Neutrophil (primary cell): ENCODE measurements around the gene RPL39L.
A peak's percentile ranks its signal among the peaks of the same experiment; 100 is the strongest.

Source experiments
- H3K27ac ChIP-seq: fragments of 200-600 bp; sonication (generic); 2 replicates; pipeline ENCODE4 v1.5.1; 2016; ENCODE audit warnings: mild to moderate bottlenecking, moderate library complexity
- H3K27me3 ChIP-seq: fragments of 200-600 bp; sonication (generic); 2 replicates; pipeline ENCODE4 v1.6.0; 2016; ENCODE audit warnings: mild to moderate bottlenecking
- H3K36me3 ChIP-seq: fragments of 200-600 bp; sonication (generic); 2 replicates; pipeline ENCODE4 v1.5.1; 2017
- H3K4me1 ChIP-seq, 2 experiments: fragments of 200-600 bp in 1 of 2; sonication (generic) in 1 of 2; 1 replicate in 1 of 2; 2 replicates in 1 of 2; pipeline versions ENCODE4 v1.5.1 to v1.6.1; 2013 to 2016; ENCODE audit warnings: low read depth in 1 of 2, low read length in 1 of 2, mild to moderate bottlenecking in 1 of 2, moderate library complexity in 1 of 2; ENCODE audit not compliant: control insufficient read depth in 1 of 2, insufficient read depth in 1 of 2
- H3K4me3 ChIP-seq, 2 experiments: fragments of 200-600 bp in 1 of 2; sonication (generic) in 1 of 2; 1 replicate in 1 of 2; 2 replicates in 1 of 2; pipeline ENCODE4 v1.5.1; 2013 to 2016; ENCODE audit warnings: low read depth in 1 of 2, low read length in 1 of 2, mild to moderate bottlenecking in 1 of 2, moderate library complexity in 1 of 2
- H3K9me3 ChIP-seq: fragments of 200-600 bp; sonication (generic); 2 replicates; pipeline ENCODE4 v1.5.1; 2016
- TF ChIP-seq, protein P1 (sequence below): fragments of 200-600 bp; sonication (generic); IDR thresholded peaks from 2 replicates; pipeline ENCODE4 v1.5.1; 2016; ENCODE audit warnings: antibody characterized with exemption

Gene RPL39L

DNA sequence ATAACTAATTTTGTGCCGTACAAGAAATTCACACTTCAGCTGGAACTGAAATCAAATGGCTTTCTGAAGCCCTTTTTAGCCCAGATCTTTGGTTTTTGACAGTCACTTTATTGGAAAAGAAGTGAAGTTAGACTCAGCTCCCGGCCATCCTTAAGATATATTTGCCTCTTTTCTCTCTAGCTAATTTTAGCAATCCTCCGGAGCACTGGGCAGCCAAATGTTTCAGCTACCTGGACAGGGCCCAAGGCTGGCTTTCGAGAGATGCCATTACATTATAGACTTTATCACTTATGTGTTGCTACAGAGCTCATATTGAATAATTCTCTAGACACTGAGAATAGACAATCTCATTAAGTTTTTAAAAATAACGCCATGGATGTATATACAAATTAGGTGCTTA, 28.5 kb upstream of the RPL39L start:
- H3K27ac ChIP-seq, result no peak overlapping the region
- no peak overlapping the region for H3K4me3 ChIP-seq
- H3K27me3 ChIP-seq, result peaks cover 10% of the 10 kb centered on the region
- no peaks in the 10 kb centered on the region for H3K36me3 ChIP-seq
- H3K9me3 ChIP-seq, result no peaks in the 10 kb centered on the region
- TF ChIP-seq, protein P1, sequence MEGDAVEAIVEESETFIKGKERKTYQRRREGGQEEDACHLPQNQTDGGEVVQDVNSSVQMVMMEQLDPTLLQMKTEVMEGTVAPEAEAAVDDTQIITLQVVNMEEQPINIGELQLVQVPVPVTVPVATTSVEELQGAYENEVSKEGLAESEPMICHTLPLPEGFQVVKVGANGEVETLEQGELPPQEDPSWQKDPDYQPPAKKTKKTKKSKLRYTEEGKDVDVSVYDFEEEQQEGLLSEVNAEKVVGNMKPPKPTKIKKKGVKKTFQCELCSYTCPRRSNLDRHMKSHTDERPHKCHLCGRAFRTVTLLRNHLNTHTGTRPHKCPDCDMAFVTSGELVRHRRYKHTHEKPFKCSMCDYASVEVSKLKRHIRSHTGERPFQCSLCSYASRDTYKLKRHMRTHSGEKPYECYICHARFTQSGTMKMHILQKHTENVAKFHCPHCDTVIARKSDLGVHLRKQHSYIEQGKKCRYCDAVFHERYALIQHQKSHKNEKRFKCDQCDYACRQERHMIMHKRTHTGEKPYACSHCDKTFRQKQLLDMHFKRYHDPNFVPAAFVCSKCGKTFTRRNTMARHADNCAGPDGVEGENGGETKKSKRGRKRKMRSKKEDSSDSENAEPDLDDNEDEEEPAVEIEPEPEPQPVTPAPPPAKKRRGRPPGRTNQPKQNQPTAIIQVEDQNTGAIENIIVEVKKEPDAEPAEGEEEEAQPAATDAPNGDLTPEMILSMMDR, result no peak
- H3K4me1 ChIP-seq, result no peaks in the 10 kb centered on the region

DNA sequence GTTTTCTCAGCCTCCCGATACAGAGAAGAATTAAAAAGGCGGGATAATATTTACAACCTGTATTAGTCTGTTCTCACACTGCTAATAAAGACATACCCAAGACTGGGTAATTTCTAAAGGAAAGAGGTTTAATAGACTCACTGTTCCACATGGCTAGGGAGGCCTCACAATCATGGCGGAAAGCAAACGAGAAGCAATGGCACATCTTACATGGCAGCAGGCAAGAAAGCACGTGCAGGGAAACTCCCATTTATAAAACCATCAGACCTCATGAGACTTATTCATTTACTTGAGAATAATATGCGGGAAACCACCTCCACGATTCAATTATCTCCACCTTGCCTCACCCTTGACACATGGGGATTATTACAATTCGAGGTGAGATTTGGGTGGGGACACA, 27.5 kb upstream of the RPL39L start:
- H3K9me3 ChIP-seq, result no peaks in the 10 kb centered on the region
- no peaks in the 10 kb centered on the region for H3K36me3 ChIP-seq
- peaks cover 10% of the 10 kb centered on the region for H3K27me3 ChIP-seq
- H3K4me1 ChIP-seq, result no peaks in the 10 kb centered on the region
- TF ChIP-seq, protein P1, result no peak
- H3K27ac ChIP-seq, result no peak overlapping the region
- no peak overlapping the region for H3K4me3 ChIP-seq

DNA sequence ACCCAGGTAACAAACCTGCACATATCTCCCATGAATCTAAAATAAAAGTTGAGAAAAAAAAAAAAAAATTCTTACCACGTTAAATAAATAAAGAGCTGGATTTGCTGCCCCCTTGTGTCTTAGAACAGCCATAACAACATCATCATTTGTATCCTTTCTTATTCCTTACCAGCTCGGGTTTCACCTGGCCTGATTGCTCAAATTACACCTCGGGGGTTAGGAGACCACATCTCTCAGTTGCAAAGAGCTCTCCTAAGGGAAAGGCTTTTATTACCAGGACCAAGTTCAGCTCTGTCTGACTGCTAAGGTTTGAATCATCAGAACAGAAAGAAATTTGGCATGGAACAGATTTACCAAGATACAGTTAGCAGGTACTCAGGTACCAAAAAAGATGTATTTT, 25.8 kb upstream of the RPL39L start:
- H3K4me3 ChIP-seq, result no peak overlapping the region
- TF ChIP-seq, protein P1, result peak; percentile 56
- peaks cover 10% of the 10 kb centered on the region for H3K27me3 ChIP-seq
- H3K4me1 ChIP-seq, result no peaks in the 10 kb centered on the region
- H3K9me3 ChIP-seq, result no peaks in the 10 kb centered on the region
- H3K27ac ChIP-seq, result no peak overlapping the region
- no peaks in the 10 kb centered on the region for H3K36me3 ChIP-seq

DNA sequence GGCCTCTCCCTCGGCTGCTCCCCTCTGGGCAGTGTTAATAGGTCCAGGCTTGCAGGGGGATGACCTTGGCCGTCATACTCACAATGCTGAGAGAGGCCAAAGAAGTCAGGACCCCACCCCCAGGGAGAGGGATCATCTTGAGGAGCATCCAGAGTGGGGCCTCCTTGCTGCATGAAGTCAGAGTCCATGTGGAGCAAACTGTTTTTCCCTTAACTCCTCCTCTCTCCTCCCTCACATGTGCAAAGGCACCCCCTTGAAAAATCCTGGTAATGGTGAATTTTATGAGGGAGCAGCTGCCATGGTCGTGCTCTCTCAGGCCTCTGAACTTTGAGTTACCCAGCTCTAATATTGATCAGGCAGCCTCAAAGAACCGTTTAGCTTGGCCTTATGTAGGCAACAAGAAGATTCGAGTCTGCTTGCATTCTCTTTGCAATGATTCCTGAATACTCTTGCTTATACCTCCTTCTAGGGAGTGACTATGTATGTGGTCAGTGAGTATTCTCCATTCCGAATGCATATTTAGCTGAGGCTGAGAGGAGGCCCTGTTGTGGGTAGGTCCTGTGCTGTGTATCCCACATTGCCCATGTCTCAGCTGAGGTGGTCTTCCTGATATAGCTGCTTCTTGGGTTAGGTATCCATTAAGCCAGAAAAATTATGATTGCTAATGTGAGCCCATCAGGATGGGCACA, 23.1 kb upstream of the RPL39L start:
- TF ChIP-seq, protein P1, result no peak
- Histone ChIP-seq H3K36me3 (no peaks in the 10 kb centered on the region), H3K27me3 (no peaks in the 10 kb centered on the region), H3K4me1 (no peaks in the 10 kb centered on the region), H3K9me3 (no peaks in the 10 kb centered on the region), H3K4me3 (no peak overlapping the region), H3K27ac (no peak overlapping the region)

DNA sequence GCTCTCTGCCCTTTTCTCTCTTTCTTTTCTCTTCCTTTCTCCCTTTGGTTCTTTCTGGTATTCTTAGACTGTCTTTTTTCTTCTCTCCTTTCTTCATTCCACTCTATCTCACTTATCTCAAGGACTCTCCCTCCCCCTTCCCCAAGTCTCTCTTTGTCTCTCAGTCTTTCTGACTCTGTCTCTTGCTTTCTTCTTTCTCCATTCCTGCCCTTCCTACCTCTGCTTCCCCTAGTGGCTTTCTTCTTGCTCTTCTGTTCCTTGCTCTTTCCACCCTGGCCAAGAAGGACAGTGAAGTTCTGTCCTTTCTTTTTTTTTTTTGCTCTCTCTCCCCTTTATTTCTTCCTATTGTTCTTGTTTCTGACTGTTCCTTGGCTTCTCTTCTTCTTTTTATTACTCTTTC, 22.3 kb upstream of the RPL39L start:
- no peak overlapping the region for H3K27ac ChIP-seq
- no peaks in the 10 kb centered on the region for H3K9me3 ChIP-seq
- no peaks in the 10 kb centered on the region for H3K27me3 ChIP-seq
- H3K36me3 ChIP-seq, result no peaks in the 10 kb centered on the region
- no peak overlapping the region for H3K4me3 ChIP-seq
- TF ChIP-seq, protein P1, result no peak
- no peaks in the 10 kb centered on the region for H3K4me1 ChIP-seq
